NCI-H187 (cell line): ENCODE data around the gene PEAK3.

ENCODE experiments used
- DNase-seq, 2 experiments: peaks; one replicate each; lab custom pipeline; 2025; lab: John Stamatoyannopoulos, UW

The PEAK3 gene

GRCh38 chr19:2282062-2282861 is at the start of gene PEAK3:
Gene PEAK3, minus strand, starts transcription at chr19:2282175. Its CDS starts 1,244 bp downstream, at chr19:2280931.
- DNase-seq = no peak

- peak; percentile 48 to 66 for DNase-seq
These were observed 48.8 kb upstream of the PEAK3 start for GRCh38 chr19:2330632-2331284.

GRCh38 chr19:2330255-2330631 is 48.3 kb upstream of the PEAK3 start:
- DNase-seq = no peak

GRCh38 chr19:2329501-2329916 is 47.5 kb upstream of the PEAK3 start:
- peak in 1 of 2 experiments; percentile 27 for DNase-seq

GRCh38 chr19:2329149-2329478 is 47.1 kb upstream of the PEAK3 start:
- DNase-seq = no peak

- DNase-seq = peak; percentile 84 to 92
These were observed 46.6 kb upstream of the PEAK3 start, which contains the start of the genes LSM7 and SPPL2B for GRCh38 chr19:2328401-2329148. Gene LSM7, minus strand, starts transcription at chr19:2328586. Its CDS starts 20 bp downstream, at chr19:2328566. Gene SPPL2B, plus strand, starts transcription at chr19:2328684. Its CDS starts 26 bp downstream, at chr19:2328710.

GRCh38 chr19:2327773-2328400 is 45.9 kb upstream of the PEAK3 start:
- DNase-seq = no peak

- DNase-seq = no peak
These were observed 44.9 kb upstream of the PEAK3 start for GRCh38 chr19:2326699-2327360.

- no peak for DNase-seq
These were observed 43.5 kb upstream of the PEAK3 start for GRCh38 chr19:2325281-2326046.

- DNase-seq = no peak
These were observed 42.4 kb upstream of the PEAK3 start for GRCh38 chr19:2324220-2324948.

- DNase-seq = no peak
These were observed 41.7 kb upstream of the PEAK3 start for GRCh38 chr19:2323707-2324106.

- no peak for DNase-seq
These were observed 39.7 kb upstream of the PEAK3 start for GRCh38 chr19:2321565-2322283.

GRCh38 chr19:2320939-2321338 is 39.0 kb upstream of the PEAK3 start:
- no peak for DNase-seq

- DNase-seq = no peak
These were observed 38.1 kb upstream of the PEAK3 start for GRCh38 chr19:2320049-2320448.

GRCh38 chr19:2319551-2319950 is 37.6 kb upstream of the PEAK3 start:
- no peak for DNase-seq

- DNase-seq = no peak
These were observed 36.9 kb upstream of the PEAK3 start for GRCh38 chr19:2318923-2319322.

GRCh38 chr19:2317756-2318155 is 35.8 kb upstream of the PEAK3 start:
- DNase-seq = no peak

- DNase-seq = no peak
These were observed 35.3 kb upstream of the PEAK3 start for GRCh38 chr19:2317300-2317699.

- DNase-seq = no peak
These were observed 33.9 kb upstream of the PEAK3 start for GRCh38 chr19:2315818-2316353.
